GM18511 (cell line): ENCODE data around the gene ZNF407.

ENCODE experiments used
- ATAC-seq: cut with Tn5 transposase; IDR thresholded peaks from one replicate; pipeline ENCODE4 v1.9.1; 2021; ENCODE audit warnings: mild to moderate bottlenecking, moderate library complexity; ENCODE audit not compliant: unreplicated experiment

ZNF407 gene

DNA sequence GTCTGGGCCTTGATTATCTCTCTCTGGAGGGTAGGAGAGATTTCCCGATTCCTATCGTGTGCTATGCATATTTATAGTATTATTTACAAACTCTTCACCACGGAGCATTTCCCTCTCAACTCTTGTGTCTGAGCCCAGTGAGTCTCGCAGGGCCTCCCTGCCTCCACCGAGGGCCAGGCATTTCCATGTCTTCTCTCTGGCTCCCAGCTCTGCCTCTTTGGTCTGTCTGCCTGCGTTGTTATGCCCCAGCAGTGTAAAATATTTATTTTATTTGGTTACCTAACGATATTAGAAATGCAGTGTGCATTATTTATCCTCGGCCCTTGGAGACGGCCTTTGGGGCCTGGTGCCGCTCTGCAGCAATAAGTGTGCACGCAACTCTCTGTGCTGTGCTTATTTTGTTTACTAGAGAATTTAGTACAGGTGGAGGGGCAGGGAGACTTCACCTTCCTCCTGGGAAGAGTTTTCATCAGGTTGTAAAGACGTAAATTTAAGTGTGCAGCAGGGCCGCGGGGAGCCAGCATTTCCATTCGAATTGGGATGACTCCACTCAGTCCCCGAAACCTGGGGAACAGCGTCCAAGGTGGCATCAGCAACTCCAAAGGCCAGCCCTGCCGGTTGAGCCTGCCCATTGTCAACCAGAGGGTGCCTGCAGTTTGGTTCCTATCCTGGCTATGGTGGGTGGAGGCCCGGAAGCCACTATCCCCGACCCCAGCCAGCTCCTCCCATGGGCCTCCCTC lies 511.1 kb downstream of the ZNF407 start:
- no peak for ATAC-seq

DNA sequence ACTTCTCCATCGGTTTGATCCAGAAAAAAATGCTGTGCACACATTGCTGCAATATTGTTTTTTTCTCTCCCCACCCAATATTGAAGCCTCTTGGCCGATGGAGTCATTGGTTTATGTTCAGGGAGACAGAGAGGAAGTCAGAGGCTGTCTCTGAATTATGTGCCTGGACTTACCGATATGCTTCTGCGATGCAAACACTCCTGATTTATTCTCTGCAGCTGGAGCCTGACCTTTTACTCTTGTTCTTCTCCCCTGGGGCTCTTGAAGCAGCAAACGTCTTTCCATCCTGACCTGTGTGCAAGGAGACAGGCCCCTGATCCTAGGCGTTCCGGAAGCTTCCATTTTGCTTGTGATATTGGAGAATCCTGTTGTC lies 511.6 kb downstream of the ZNF407 start:
- ATAC-seq = no peak

DNA sequence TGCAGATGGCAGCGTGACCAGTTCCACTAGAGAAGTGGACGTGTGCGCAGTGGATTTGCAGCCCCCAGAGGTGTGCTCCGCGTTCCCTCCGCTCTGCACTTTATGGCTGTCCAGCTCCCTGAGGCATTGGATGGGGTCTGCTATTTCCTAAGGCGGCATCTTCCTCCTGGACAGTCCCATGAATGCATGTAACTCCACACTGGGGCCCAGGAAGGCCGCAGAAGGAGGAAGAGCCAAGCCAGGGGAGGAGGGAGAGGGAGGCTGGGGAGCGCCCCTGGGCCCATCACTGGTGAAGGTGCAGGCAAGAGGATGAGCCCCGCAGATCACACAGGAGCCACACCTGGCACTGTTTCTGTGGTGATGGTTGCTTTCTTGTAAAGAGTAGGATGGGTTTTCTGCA lies 512.1 kb downstream of the ZNF407 start:
- no peak for ATAC-seq

DNA sequence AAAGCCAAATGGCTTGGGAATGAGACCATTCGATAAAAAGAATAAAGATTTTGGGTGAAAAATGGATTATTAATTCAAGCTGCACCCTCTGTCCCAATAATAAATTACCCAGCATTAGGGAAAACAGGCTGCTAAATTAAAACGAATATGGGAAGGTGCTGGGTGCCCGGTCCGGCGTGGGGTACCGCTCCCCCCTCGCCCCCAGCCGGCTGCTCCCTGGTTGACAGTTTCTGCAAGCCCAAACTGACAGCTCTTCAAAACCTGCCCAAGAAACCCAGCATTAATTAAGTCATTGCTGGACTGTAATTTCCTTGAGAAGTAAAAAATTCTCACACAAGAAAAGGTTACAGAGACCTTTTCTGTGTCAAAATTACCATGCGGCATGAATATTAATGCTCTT lies 512.6 kb downstream of the ZNF407 start:
- ATAC-seq = no peak

DNA sequence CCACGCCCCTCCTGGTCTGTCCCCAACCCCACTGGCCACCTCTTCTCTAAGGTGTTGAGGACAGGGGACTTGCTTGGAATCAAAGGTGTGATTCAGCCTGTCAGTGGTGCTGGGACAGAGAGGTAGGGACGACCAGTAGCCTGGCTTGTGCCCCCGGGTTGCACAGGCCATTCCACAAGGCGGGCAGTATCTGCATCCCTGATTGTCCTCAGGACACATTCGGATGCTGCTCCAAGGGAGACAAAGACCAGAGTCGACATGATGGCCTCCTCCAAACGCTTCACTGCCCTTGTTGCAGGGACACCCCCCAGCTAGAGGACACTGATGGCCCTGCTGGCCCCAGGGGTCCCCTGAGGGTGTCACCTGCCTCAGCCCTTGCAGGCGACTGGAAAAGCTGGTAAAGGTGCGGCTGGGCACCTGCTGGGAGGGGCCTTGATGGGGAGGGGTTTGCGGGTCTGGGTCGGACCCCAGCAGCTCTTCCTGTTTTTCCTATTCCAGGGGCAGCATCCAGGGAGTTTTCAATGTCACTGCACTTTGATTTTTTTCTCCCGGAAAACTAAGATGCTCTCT lies 513.3 kb downstream of the ZNF407 start:
- no peak for ATAC-seq

DNA sequence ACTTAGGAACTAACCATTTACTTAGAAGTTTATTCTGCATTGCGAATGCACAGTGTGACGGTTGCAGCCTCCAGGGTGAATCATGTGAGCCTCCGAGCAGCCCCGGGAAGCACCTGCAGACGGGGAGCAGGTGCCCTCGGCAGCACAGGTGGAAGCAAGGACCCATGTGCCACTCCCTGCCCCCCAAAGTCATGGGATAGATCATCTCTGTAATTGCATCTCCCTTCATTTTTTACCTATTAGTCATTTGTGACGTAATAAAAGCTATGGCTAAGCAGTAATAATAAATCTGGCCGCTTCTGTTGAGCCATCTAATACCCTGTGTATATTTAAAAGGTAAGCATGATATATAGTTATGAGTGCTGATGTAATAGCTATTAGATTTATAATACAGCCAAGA lies 514.1 kb downstream of the ZNF407 start:
- no peak for ATAC-seq

DNA sequence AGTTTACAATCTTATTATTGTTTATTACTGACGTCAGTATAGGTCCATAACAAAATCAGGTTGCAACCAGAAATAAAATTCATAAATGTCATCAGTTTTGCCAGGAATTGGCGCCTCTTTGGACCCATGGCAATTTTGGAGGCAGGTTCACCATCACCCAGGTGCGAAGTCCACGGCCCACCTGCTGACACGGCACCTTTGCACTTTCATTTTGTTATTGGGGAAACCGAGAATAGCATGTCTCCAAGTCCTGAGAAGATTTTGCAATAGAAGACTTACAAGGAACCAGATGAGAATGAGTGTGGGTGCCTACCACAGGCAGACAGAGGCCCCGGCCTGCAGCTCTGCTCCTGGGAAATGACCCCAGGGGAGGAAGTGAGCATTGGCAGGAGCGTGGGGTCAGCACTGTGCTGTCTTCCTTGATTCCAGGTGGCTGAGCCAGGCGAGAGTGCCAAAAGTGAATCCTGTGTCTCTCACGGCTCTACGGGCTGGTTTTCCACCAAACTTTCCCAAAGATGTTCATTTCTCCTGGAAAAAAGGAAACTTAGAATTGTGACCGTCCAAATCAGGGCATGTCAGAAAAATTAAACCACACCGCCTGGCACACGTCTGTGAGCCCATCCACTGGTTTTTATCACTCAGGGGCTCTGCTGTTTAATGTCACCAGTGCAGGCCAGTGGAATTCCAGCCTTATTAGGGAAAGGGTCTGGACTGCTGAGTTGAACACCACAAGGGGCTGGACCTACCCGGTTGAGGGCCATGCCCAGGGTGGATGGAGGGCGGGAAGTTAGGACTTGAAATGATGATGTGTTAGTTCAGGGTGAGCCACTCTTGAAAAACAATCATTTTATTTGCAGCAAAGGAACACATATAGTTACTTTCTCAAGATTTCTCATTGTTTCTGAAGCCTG lies 514.8 kb downstream of the ZNF407 start:
- no peak for ATAC-seq

DNA sequence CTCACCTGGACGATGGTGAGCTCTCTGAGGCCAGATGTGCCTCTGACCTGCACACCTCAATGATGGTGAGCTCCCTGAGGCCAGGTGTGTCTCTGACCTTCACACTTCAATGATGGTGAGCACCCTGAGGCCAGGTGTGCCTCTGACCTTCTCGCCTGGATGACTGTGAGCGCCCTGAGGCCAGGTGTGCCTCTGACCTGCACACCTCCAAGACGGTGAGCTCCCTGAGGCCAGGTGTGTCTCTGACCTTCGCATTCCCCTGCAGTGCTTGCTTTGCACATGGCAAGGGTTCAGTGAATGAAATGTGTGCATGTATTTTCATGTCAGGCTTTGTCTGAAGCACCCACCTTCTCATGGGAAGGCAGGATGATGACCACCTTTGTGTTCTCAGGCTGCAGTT lies 515.8 kb downstream of the ZNF407 start:
- ATAC-seq = no peak

DNA sequence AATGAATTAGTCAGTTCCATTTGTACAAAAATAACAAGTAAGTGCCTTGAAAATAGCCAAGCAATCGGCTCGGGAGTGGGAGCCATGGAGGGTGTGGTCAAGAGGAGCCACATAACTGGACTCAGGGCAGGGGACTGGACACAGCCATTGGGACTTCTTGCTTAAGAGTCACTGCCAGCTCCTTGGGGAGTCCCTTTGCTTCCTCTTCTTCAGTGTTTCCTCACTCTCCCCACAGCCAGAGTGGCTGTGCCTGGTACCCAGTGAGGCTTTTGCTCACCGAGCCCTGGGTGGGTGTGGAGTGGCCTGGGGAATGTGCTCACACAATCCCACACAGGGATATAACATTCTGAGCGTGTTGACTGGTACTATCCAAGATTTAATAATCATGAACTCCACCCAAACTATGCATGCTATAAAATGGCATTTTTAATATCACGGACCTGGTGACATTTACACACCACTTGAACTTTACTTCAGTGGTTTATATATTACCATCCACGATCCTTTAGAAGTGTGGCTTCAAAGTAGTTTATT lies 516.6 kb downstream of the ZNF407 start:
- ATAC-seq = no peak
